ENCODE data around the gene ZBTB44.

DNA sequence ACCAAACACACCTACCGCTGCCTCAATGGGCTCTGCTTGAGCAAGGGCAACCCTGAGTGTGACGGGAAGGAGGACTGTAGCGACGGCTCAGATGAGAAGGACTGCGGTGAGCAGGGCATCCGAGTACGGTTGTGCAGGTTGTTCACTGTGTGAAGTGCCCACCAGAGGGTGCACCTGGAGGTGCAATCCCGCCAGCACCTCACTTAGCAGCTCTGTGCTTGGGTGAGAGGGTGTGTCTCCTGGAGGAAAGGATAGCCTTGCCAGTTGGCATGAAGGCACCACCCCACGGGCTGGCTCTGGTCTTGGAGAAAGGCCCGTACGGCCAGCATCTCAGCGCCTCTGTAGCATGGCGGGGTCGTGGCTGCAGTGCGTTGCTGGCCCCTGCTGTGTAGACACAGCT, 115.8 kb downstream of the ZBTB44 start:
- TF ChIP-seq POLR2AphosphoS5 (IDR thresholded peaks at IDR 0.05; ENCODE audit: borderline replicate concordance, low read depth, low read length): no peak
- TF ChIP-seq EZH2 (IDR thresholded peaks at IDR 0.05): no peak
- TF ChIP-seq FOXP2 (optimal IDR thresholded peaks at IDR 0.05; ENCODE audit: control extremely low read depth, extremely low read length, insufficient read depth): no peak
